H9 (cell line): ENCODE results near the gene LRFN2. TPM values are rescaled to one million over a fixed set of nuclear protein-coding genes. Genes with fewer than 3 reads are reported as not detected.
A peak's percentile ranks its signal among the peaks of the same experiment; 100 is the strongest.

Experiments used
- DNase-seq: peaks from one replicate; pipeline ENCODE4 v3.0.0-alpha.2; 2017
- H2AFZ ChIP-seq: one replicate; pipeline ENCODE4 v1.6.1; 2013; ENCODE audit warnings: mild to moderate bottlenecking, low read length, control low read depth, moderate library complexity
- H2AK5ac ChIP-seq: 2 replicates; pipeline ENCODE4 v1.6.1; 2013; ENCODE audit warnings: low read length, control low read depth, mixed read lengths; ENCODE audit not compliant: insufficient read length
- H2BK120ac ChIP-seq: one replicate; pipeline ENCODE4 v1.6.1; 2013; ENCODE audit warnings: low read depth, mild to moderate bottlenecking, low read length, control low read depth, inconsistent platforms; ENCODE audit not compliant: poor library complexity, severe bottlenecking
- H2BK12ac ChIP-seq: 2 replicates; pipeline ENCODE4 v1.6.1; 2013; ENCODE audit warnings: low read length, control low read depth, mixed read lengths, low read depth; ENCODE audit not compliant: insufficient read length
- H2BK15ac ChIP-seq: 2 replicates; pipeline ENCODE4 v1.6.1; 2013; ENCODE audit warnings: low read depth, low read length, control low read depth
- H2BK20ac ChIP-seq: one replicate; pipeline ENCODE4 v1.6.1; 2013; ENCODE audit warnings: low read depth, mild to moderate bottlenecking, low read length, control low read depth, inconsistent platforms; ENCODE audit not compliant: poor library complexity, severe bottlenecking
- H2BK5ac ChIP-seq: 2 replicates; pipeline ENCODE4 v1.6.1; 2013; ENCODE audit warnings: low read length, control low read depth, mixed read lengths; ENCODE audit not compliant: insufficient read length
- H3K14ac ChIP-seq: 2 replicates; pipeline ENCODE4 v1.6.1; 2013; ENCODE audit warnings: low read length, control low read depth; ENCODE audit not compliant: insufficient read depth
- H3K18ac ChIP-seq: 2 replicates; pipeline ENCODE4 v1.6.1; 2013; ENCODE audit warnings: low read depth, mild to moderate bottlenecking, mixed read lengths, low read length, control low read depth; ENCODE audit not compliant: insufficient read length
- H3K23ac ChIP-seq: 2 replicates; pipeline ENCODE4 v1.6.1; 2013; ENCODE audit warnings: low read length, control low read depth, mixed read lengths, low read depth; ENCODE audit not compliant: insufficient read length
- H3K23me2 ChIP-seq: 2 replicates; pipeline ENCODE4 v1.6.1; 2013; ENCODE audit warnings: low read depth, mild to moderate bottlenecking, mixed read lengths, low read length, control low read depth; ENCODE audit not compliant: insufficient read length, poor library complexity, severe bottlenecking
- H3K27ac ChIP-seq: 2 replicates; pipeline ENCODE4 v1.5.1; 2013; ENCODE audit warnings: low read length, control low read depth, mixed read lengths, low read depth; ENCODE audit not compliant: insufficient read length
- H3K27me3 ChIP-seq: 2 replicates; pipeline ENCODE4 v1.6.1; 2013; ENCODE audit warnings: low read length, control low read depth, inconsistent platforms; ENCODE audit not compliant: insufficient read depth
- H3K4ac ChIP-seq: 2 replicates; pipeline ENCODE4 v1.6.1; 2013; ENCODE audit warnings: low read depth, mild to moderate bottlenecking, control low read depth, inconsistent platforms, low read length, moderate library complexity
- H3K4me1 ChIP-seq: 2 replicates; pipeline ENCODE4 v1.6.1; 2013; ENCODE audit warnings: low read length, control low read depth, inconsistent platforms; ENCODE audit not compliant: insufficient read depth
- H3K4me2 ChIP-seq: 2 replicates; pipeline ENCODE4 v1.6.1; 2013; ENCODE audit warnings: low read length, control low read depth, mixed read lengths; ENCODE audit not compliant: insufficient read length, insufficient read depth
- H3K56ac ChIP-seq: 2 replicates; pipeline ENCODE4 v1.6.1; 2013; ENCODE audit warnings: low read depth, mild to moderate bottlenecking, mixed read lengths, low read length, control low read depth; ENCODE audit not compliant: insufficient read length
- H3K79me1 ChIP-seq: 2 replicates; pipeline ENCODE4 v1.6.1; 2013; ENCODE audit warnings: low read depth, mild to moderate bottlenecking, moderate library complexity, low read length, control low read depth, inconsistent platforms; ENCODE audit not compliant: insufficient read depth, poor library complexity, severe bottlenecking
- H3K79me2 ChIP-seq: 2 replicates; pipeline ENCODE4 v1.6.1; 2013; ENCODE audit warnings: low read length, control low read depth, inconsistent platforms; ENCODE audit not compliant: insufficient read depth
- H3K9ac ChIP-seq: 2 replicates; pipeline ENCODE4 v1.6.1; 2013; ENCODE audit warnings: low read length, control low read depth, mixed read lengths; ENCODE audit not compliant: insufficient read length; ENCODE audit errors: extremely low read depth
- H3K9me3 ChIP-seq: one replicate; pipeline ENCODE4 v1.6.1; 2013; ENCODE audit warnings: low read depth, low read length, inconsistent platforms; ENCODE audit not compliant: control insufficient read depth
- H3T11ph ChIP-seq: one replicate; pipeline ENCODE4 v1.6.1; 2013; ENCODE audit warnings: mild to moderate bottlenecking, low read length, control low read depth, inconsistent platforms
- H4K20me1 ChIP-seq: one replicate; pipeline ENCODE4 v1.6.1; 2013; ENCODE audit not compliant: control insufficient read depth, insufficient read length, insufficient read depth
- H4K5ac ChIP-seq: 2 replicates; pipeline ENCODE4 v1.6.1; 2013; ENCODE audit warnings: low read depth, mild to moderate bottlenecking, mixed read lengths, low read length, control low read depth; ENCODE audit not compliant: insufficient read length
- H4K8ac ChIP-seq: replicated peaks from 2 replicates; pipeline ENCODE4 v1.6.1; 2013; ENCODE audit warnings: low read length, control low read depth, mixed read lengths, low read depth; ENCODE audit not compliant: insufficient read length
- H4K91ac ChIP-seq: 2 replicates; pipeline ENCODE4 v1.6.1; 2013; ENCODE audit warnings: low read depth, mild to moderate bottlenecking, moderate library complexity, mixed read lengths, low read length, control low read depth; ENCODE audit not compliant: insufficient read length
- H3K27ac Mint-ChIP-seq, 3 experiments: 2 replicates in 2 of 3; 3 replicates in 1 of 3; pipeline ENCODE4 v1.8.0; 2020 to 2021; ENCODE audit warnings: mixed read lengths in 3 of 3, mild to moderate bottlenecking in 1 of 3, moderate library complexity in 1 of 3
- H3K27me3 Mint-ChIP-seq: 2 replicates; pipeline ENCODE4 v1.8.0; 2021; ENCODE audit warnings: low read depth, mild to moderate bottlenecking, moderate library complexity, mixed read lengths
- H3K36me3 Mint-ChIP-seq, 3 experiments: 2 replicates in 2 of 3; 3 replicates in 1 of 3; pipeline ENCODE4 v1.8.0; 2020 to 2021; ENCODE audit warnings: low read depth in 3 of 3, mixed read lengths in 3 of 3; ENCODE audit not compliant: insufficient read depth in 1 of 3
- H3K4me1 Mint-ChIP-seq, 2 experiments: 2 replicates each; pipeline ENCODE4 v1.8.0; 2020; ENCODE audit warnings: mixed read lengths in 2 of 2
- H3K4me3 Mint-ChIP-seq, 2 experiments: 2 replicates in 1 of 2; 3 replicates in 1 of 2; pipeline ENCODE4 v1.8.0; 2020 to 2021; ENCODE audit warnings: mild to moderate bottlenecking in 2 of 2, mixed read lengths in 2 of 2, moderate library complexity in 1 of 2
- H3K9me3 Mint-ChIP-seq, 2 experiments: 2 replicates in 1 of 2; 3 replicates in 1 of 2; pipeline ENCODE4 v1.8.0; 2020; ENCODE audit warnings: mild to moderate bottlenecking in 2 of 2, mixed read lengths in 2 of 2, moderate library complexity in 1 of 2
- WGBS: extraction: QIAGEN DNeasy Blood & Tissue Kit; methylation state at CpG from one replicate; pipeline ENCODE4 v1.1.7; 2013; ENCODE audit warnings: missing lambda C conversion rate, low lambda C conversion rate, mixed read lengths; ENCODE audit not compliant: insufficient read length; ENCODE audit errors: extremely low coverage; 5-methylcytosine and 5-hydroxymethylcytosine counted together
- total RNA-seq: library from RNA; stranded (reverse); gene quantifications from 2 replicates; pipeline ENCODE4 v1.2.1, GENCODE V29; 2021
- TF ChIP-seq, protein P1 (sequence below): fragments of 200-600 bp; sonication (generic); conservative IDR thresholded peaks from 3 replicates; pipeline ENCODE4 v1.8.0; 2021; ENCODE audit warnings: antibody characterized with exemption, mild to moderate bottlenecking

The LRFN2 gene
- total RNA-seq, 1 experiment from 2014 or later = 0.11 TPM

DNA sequence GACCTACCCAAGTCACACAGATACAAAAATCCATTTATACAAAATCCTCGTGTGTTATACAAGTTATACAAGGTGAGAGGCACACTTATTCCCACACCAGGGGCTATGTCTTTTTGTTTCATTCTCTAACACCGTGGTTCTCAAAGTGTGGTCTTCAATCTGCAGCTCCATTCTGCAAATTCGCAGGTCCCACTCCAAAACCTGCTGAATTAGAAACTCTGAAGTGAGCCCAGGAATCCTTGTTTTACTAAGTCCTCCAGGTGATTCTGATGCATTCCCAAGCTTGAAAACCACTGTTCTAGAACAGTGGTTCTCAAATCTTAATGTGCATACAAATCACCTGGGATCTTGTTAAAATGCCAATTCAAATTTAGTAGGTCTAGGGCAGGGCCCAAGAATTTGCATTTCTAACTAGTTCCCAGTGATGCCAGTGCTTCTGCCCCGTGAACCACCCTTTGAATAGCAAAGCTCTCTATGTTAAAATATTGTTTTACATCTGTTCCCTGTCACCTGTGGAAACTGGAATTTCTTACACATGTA is 35.1 kb downstream of the LRFN2 start:
- Mint-ChIP-seq H3K27ac (peak overlapping the region in 1 of 3 experiments; percentile 47; a peak in 2 of 7 replicates), H3K9me3 (no peaks in the 10 kb centered on the region), H3K4me3 (no peak overlapping the region), H3K4me1 (peaks cover 40 to 53% of the 10 kb centered on the region in 2 experiments), H3K27me3 (peaks cover 1% of the 10 kb centered on the region; the same call in 1 of the 2 replicates), H3K36me3 (no peaks in the 10 kb centered on the region; a peak in 1 of 7 replicates)
- DNase-seq = no peak
- no peak overlapping the region for H4K8ac ChIP-seq
- H4K5ac ChIP-seq = no peak overlapping the region
- no peak overlapping the region for H3K18ac ChIP-seq
- no peak overlapping the region for H4K91ac ChIP-seq
- no peak overlapping the region for H2BK20ac ChIP-seq
- no peaks in the 10 kb centered on the region for H3K79me2 ChIP-seq
- no peaks in the 10 kb centered on the region for H4K20me1 ChIP-seq
- H3K4ac ChIP-seq = no peak overlapping the region
- no peak overlapping the region for H3K56ac ChIP-seq
- H3K9ac ChIP-seq = no peak overlapping the region
- WGBS = no CpG with 5 or more reads among the region's 4 CpGs
- H3K23ac ChIP-seq = no peak overlapping the region
- H3K4me2 ChIP-seq = no peak overlapping the region
- H3K4me1 ChIP-seq = peaks cover 5% of the 10 kb centered on the region; the same call in 1 of the 2 replicates
- no peak overlapping the region for H2BK12ac ChIP-seq
- no peak overlapping the region for H2AFZ ChIP-seq
- TF ChIP-seq, protein P1, sequence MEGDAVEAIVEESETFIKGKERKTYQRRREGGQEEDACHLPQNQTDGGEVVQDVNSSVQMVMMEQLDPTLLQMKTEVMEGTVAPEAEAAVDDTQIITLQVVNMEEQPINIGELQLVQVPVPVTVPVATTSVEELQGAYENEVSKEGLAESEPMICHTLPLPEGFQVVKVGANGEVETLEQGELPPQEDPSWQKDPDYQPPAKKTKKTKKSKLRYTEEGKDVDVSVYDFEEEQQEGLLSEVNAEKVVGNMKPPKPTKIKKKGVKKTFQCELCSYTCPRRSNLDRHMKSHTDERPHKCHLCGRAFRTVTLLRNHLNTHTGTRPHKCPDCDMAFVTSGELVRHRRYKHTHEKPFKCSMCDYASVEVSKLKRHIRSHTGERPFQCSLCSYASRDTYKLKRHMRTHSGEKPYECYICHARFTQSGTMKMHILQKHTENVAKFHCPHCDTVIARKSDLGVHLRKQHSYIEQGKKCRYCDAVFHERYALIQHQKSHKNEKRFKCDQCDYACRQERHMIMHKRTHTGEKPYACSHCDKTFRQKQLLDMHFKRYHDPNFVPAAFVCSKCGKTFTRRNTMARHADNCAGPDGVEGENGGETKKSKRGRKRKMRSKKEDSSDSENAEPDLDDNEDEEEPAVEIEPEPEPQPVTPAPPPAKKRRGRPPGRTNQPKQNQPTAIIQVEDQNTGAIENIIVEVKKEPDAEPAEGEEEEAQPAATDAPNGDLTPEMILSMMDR = no peak
- no peaks in the 10 kb centered on the region for H3K23me2 ChIP-seq
- no peaks in the 10 kb centered on the region for H3K79me1 ChIP-seq
- no peak overlapping the region for H3T11ph ChIP-seq
- H3K27ac ChIP-seq = no peak overlapping the region
- no peaks in the 10 kb centered on the region for H3K27me3 ChIP-seq
- H2AK5ac ChIP-seq = no peak overlapping the region
- no peaks in the 10 kb centered on the region for H3K9me3 ChIP-seq
- no peak overlapping the region for H2BK120ac ChIP-seq
- H2BK15ac ChIP-seq = no peak overlapping the region
- no peak overlapping the region for H3K14ac ChIP-seq
- no peak overlapping the region for H2BK5ac ChIP-seq
